GM10266 (cell line): Measurements from ENCODE around the gene ARHGAP31.
A peak's percentile ranks its signal among the peaks of the same experiment; 100 is the strongest.
"Not testable (repeated sequence)": the region's sequence is repeated elsewhere in the genome, so short reads cannot be mapped to it uniquely, and the experiment has no call there.

Experiments
- DNase-seq: peaks from one replicate; pipeline ENCODE4 v3.0.0; 2012; ENCODE audit errors: extremely low spot score
- TF ChIP-seq, protein P1 (sequence below): IDR thresholded peaks from 2 replicates; pipeline ENCODE4 v1.5.1; 2012; ENCODE audit warnings: mild to moderate bottlenecking, low read depth; ENCODE audit not compliant: control insufficient read depth, insufficient read depth; ENCODE audit errors: missing control alignments

Gene ARHGAP31

DNA sequence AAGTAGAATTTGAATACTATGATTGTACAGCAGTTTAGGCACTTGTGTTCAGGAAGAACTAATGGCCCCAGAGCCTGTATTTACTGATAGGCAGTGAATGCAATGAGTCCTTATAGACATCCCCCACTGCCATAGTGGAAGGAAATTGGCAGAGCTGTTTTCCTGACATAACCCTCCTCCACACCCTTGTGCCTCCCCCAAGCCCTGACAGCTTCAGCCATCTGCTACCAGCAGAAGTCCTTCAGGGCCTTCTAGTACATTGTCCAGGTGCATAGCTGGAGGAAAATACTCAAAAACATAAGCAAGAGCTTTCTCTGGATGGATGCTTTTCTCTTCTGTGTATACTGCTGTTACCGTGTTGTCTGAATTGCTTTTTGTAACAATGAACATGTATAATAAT lies 20.6 kb downstream of the ARHGAP31 start:
- TF ChIP-seq, protein P1, sequence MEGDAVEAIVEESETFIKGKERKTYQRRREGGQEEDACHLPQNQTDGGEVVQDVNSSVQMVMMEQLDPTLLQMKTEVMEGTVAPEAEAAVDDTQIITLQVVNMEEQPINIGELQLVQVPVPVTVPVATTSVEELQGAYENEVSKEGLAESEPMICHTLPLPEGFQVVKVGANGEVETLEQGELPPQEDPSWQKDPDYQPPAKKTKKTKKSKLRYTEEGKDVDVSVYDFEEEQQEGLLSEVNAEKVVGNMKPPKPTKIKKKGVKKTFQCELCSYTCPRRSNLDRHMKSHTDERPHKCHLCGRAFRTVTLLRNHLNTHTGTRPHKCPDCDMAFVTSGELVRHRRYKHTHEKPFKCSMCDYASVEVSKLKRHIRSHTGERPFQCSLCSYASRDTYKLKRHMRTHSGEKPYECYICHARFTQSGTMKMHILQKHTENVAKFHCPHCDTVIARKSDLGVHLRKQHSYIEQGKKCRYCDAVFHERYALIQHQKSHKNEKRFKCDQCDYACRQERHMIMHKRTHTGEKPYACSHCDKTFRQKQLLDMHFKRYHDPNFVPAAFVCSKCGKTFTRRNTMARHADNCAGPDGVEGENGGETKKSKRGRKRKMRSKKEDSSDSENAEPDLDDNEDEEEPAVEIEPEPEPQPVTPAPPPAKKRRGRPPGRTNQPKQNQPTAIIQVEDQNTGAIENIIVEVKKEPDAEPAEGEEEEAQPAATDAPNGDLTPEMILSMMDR, result no peak
- no peak for DNase-seq

DNA sequence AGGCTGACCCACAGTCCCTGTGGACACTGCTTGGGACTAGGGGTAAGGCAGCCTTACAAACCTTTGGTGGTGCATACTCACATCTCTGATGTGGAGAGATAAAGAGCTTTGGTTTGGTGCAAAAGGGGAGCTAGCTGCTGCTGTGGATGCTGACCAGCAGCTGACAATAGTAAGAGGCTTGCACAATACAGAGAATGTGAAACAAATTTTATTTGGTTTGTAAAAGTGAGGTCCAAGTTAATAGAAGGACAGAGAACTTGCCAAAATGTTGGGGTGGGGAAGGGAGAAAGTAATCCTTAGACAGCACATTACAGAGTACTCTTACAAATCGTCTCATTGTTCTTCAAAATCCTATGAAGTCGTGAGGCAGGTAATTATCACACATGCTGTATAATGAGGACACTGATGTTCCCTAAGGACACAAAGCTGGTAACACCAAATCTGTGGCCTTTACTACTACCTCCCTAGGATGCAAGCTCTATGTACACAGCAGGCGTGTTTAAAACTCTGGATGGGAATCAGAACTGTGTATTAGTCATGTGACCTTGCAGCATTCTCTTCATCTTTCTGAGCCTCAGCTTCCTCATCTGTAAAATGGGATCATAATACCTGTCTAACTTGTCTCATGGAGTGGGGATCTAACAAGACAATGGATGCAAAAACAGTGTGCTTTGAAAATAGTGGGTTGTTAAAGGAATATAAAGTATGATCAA lies 21.6 kb downstream of the ARHGAP31 start:
- TF ChIP-seq, protein P1, result no peak
- no peak for DNase-seq

DNA sequence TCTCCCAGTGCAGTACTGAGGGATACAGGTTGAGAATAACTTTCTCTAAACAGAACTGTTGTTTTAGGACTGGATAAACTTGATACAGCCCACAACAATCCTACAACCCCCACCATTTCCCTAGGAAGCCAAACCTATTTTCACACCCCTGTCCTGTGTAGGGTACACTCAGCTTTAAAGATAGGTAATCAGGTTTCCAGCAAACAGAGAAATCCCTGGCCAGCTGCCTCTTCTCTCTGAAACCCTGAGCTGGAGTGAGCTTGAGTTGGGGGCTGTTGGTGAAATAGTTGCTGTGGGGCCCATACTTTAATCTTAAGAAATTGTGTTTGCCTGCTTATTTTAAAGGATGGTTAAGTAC lies 22.1 kb downstream of the ARHGAP31 start:
- no peak for DNase-seq
- TF ChIP-seq, protein P1, result no peak

DNA sequence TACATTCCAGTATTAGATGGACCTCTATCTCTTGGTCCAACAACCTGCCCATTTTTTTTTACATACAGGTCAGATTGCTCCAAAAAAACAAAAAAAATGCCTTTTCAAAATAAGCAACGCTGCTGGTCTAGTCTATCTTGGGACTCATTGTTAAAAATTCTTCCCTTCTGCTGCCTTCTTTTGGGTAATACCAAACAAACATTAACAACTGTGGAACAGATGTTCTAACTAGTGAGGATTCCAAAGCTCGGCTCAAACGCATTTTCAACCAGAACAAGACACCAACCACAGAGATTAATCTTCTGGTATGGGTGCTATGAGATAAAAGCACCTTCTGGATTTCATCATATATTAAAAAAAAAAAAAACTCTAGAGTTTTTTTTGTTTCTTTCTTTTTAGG lies 24.7 kb downstream of the ARHGAP31 start:
- TF ChIP-seq, protein P1, result no peak
- DNase-seq, result no peak

DNA sequence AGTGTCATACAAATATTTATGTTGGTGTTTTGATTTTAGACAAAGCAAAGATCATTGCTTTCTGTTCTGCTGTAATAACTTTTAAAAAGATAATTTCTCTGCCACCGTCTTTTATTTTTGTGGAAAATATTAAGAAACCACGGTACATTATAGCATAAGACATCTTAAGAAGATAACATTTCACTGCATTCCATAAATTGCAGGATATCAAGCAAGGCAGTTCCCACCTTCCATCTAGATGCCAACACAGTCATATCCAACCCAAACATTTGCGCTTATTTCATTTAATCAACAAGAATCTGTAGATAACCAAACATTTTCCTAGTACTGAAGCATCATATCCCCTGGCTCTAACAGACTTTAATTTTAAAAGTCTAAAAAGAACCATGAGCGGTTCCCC lies 25.1 kb downstream of the ARHGAP31 start:
- no peak for DNase-seq
- TF ChIP-seq, protein P1, result no peak

DNA sequence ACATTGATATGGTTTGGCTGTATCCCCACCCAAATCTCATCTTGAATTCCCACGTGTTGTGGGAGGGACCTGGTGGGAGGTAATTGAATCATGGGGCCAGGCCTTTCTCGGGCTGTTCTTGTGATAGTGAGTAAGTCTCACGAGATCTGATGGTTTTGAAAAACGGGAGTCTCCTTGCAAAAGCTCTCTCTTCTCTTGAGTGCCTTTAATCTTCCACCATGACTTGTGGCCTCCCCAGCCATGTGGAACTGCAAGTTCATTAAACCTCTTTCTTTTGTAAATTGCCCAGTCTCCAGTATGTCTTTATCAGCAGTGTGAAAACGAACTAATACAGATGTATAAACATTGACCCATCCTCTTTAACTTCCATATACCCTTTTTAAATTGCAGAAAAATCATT lies 26.6 kb downstream of the ARHGAP31 start:
- not testable (repeated sequence) for DNase-seq

DNA sequence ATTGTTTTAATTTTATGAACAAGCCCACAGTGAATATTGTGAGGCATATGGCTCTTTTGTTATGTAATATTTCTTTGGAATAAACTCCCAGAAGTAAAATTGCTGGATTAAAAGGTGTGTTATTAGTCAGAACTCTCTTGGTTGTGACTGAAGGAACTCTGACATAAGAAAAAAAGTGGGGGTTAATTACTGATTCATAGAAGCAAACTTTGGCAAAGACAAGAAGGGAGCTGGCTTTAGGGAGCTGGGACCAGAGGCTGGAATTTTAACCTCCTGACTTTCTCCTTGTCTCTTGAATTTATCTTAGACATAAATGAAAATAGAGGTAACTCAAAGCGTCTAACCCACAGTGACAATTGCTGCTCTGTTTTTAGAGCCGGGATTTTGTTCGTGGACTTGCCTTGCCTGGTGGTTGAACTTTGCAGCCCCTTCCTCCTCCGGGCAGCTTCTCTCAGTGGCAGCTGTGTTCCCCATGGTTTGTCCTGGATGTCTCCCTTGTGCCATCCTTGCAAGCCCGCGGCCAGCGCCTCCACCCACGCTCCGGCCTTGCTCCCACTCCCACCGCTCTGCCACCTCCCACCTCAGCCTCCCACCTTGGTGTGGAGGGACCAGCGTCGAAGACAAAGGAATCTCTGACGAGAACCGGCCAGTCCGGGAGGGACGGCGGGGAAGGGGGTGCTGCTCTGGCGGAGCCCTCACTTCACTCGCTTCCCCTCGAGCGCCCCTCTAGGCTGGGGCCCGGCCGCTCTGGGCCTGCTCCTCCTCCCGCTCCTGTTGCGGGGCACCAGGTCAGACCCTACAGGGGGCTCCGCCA lies 28.0 kb downstream of the ARHGAP31 start:
- DNase-seq, result peak; percentile 28
- TF ChIP-seq, protein P1, result no peak
